ENCODE data around the gene CSTB.
A peak's percentile ranks its signal among the peaks of the same experiment; 100 is the strongest.

The CSTB gene

DNA sequence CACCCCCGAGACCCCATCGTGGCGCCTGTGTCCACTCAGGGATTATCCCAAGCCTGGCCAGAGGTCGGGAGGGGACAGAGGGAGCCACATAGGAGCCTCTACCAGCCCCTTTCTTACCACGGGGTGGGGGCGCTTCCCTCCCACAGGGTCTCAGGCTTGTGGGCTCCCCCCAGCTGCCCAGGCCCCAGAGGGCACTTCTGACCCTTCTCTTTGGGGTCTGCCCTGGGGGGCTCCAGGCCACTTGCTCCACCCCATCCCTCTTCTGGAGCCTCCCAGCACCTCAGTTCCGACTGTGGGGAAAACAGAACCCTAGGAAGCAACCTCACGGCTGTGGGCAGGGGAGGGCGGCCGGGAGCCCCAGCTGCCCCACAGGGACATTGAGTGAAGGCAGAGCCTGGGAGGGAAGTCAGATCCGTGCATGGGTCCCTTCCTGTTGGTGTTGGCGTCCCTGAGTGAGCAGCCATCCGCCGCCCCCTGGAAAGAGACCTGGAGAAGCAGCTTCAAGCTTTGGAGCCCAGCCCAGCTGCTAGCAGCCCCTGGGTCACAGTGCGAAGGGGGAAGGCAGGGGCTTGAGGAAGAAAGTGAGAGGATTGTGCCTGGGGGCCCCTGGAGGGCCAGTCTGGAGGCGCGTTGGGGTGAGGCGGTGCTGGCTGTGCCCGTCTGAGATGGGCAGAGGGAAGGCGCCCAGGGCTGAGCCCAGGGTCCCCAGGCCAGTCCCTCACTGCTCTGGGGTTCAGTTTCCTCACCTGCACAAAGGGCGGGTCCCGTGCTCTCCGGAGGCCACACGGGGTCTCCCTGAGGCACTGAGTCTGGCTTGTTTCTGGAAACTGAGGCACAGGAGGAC, 35.4 kb upstream of the CSTB start:
- H3K9me3 ChIP-seq (ENCODE audit: insufficient read depth, low read depth, low read length) = peaks cover 2% of the 10 kb centered on the region
- no CpG with 5 or more reads among the region's 24 CpGs for WGBS (ENCODE audit: extremely low coverage, insufficient coverage, insufficient read length)

DNA sequence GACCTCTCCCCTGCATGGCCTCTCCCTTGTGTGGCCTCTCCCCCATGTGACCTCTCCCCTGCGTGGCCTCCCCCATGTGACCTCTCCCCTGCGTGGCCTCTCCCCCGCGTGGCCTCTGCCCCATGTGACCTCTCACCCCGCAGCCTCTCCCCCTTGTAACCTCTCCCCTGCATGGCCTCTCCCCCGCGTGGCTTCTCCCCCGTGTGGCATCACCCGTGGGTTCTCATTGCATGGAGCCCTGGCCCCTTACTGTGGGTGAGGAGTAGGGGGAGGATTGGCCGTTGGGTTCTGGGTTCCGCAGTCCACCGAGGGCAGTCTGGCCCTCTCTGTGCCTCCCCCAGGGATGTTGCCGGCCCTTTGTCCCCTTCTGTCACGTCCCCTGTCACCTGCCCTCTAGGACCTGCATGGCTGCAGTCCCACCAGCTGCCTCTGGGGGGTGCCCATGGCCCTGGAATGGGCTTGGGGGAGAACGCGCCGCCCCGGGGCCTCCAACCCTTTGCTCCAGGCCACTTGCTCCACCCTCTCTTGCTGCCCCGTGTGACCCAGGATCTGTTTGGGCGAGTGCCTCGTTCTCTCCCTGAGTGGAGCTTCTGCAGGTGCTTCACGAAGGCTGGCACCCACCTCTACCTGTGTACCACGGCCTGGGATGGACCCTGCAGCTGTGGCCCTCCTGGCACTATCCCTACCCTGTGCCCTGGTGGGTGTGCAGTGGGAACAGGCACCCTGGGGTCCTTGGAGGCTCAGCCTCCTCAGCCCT, 34.6 kb upstream of the CSTB start:
- Histone ChIP-seq H3K9me3 (ENCODE audit: insufficient read depth, low read depth, low read length) (no peaks in the 10 kb centered on the region), H3K14ac (ENCODE audit: low read length) (no peak overlapping the region), H2BK12ac (ENCODE audit: low read length) (no peak overlapping the region), H3K79me2 (ENCODE audit: control insufficient read depth, insufficient read depth, low read length, poor library complexity) (no peaks in the 10 kb centered on the region), H3K79me1 (ENCODE audit: low read length) (no peaks in the 10 kb centered on the region), H3K4me2 (ENCODE audit: low read length) (no peak overlapping the region), H3K4me3 (ENCODE audit: low read depth, low read length) (no peak overlapping the region), H3K36me3 (ENCODE audit: control insufficient read depth in 1 of 2, insufficient read depth in 2 of 2, low read length in 2 of 2) (peaks cover 4 to 10% of the 10 kb centered on the region in 2 experiments), H3K9ac (ENCODE audit: low read length) (no peak overlapping the region), H2BK120ac (ENCODE audit: insufficient read depth, low read length, poor library complexity) (no peak overlapping the region), H3K18ac (ENCODE audit: low read length) (no peak overlapping the region), H4K8ac (ENCODE audit: low read depth, low read length) (no peak overlapping the region), H3K27me3 (ENCODE audit: insufficient read depth, low read length) (no peaks in the 10 kb centered on the region), H3K27ac (ENCODE audit: low read depth, low read length) (no peak overlapping the region), H4K91ac (ENCODE audit: low read depth, low read length) (no peak overlapping the region), H3K4me1 (ENCODE audit: control insufficient read depth in 1 of 2, insufficient read depth in 2 of 2, low read length in 2 of 2) (peaks cover 0 to 3% of the 10 kb centered on the region in 2 experiments), H2AFZ (ENCODE audit: insufficient read depth, low read length, poor library complexity) (no peak overlapping the region), H2AK5ac (ENCODE audit: low read length) (no peak overlapping the region), H2BK5ac (ENCODE audit: low read depth, low read length, poor library complexity) (no peak overlapping the region), H3K4ac (ENCODE audit: low read depth, low read length) (no peak overlapping the region), H4K12ac (ENCODE audit: low read depth, low read length) (no peak overlapping the region), H3K23ac (ENCODE audit: low read length) (no peak overlapping the region)
- WGBS (ENCODE audit: extremely low coverage, insufficient coverage, insufficient read length) = no CpG with 5 or more reads among the region's 23 CpGs
- DNase-seq = peak; percentile 62 to 83

More for the DNA sequence above, 35.4 kb upstream of the CSTB start:
- H3K4me3 ChIP-seq (ENCODE audit: low read depth, low read length) = no peak overlapping the region
- H3K79me1 ChIP-seq (ENCODE audit: low read length) = no peaks in the 10 kb centered on the region
- no peak overlapping the region for H4K12ac ChIP-seq (ENCODE audit: low read depth, low read length)
- peaks cover 0 to 3% of the 10 kb centered on the region in 2 experiments for H3K4me1 ChIP-seq (ENCODE audit: control insufficient read depth in 1 of 2, insufficient read depth in 2 of 2, low read length in 2 of 2)
- peaks cover 0 to 3% of the 10 kb centered on the region in 2 experiments for H3K36me3 ChIP-seq (ENCODE audit: control insufficient read depth in 1 of 2, insufficient read depth in 2 of 2, low read length in 2 of 2)
- DNase-seq = no peak
- no peak overlapping the region for H4K91ac ChIP-seq (ENCODE audit: low read depth, low read length)
- H2BK5ac ChIP-seq (ENCODE audit: low read depth, low read length, poor library complexity) = no peak overlapping the region
- H3K23ac ChIP-seq (ENCODE audit: low read length) = no peak overlapping the region
- H2BK120ac ChIP-seq (ENCODE audit: insufficient read depth, low read length, poor library complexity) = no peak overlapping the region
- no peak overlapping the region for H3K14ac ChIP-seq (ENCODE audit: low read length)
- H3K9ac ChIP-seq (ENCODE audit: low read length) = no peak overlapping the region
- no peak overlapping the region for H3K27ac ChIP-seq (ENCODE audit: low read depth, low read length)
- H2AK5ac ChIP-seq (ENCODE audit: low read length) = no peak overlapping the region
- H3K4ac ChIP-seq (ENCODE audit: low read depth, low read length) = no peak overlapping the region
- no peak overlapping the region for H2BK12ac ChIP-seq (ENCODE audit: low read length)
- H3K4me2 ChIP-seq (ENCODE audit: low read length) = no peak overlapping the region
- no peak overlapping the region for H2AFZ ChIP-seq (ENCODE audit: insufficient read depth, low read length, poor library complexity)
- H3K79me2 ChIP-seq (ENCODE audit: control insufficient read depth, insufficient read depth, low read length, poor library complexity) = no peaks in the 10 kb centered on the region
- H4K8ac ChIP-seq (ENCODE audit: low read depth, low read length) = no peak overlapping the region
- no peaks in the 10 kb centered on the region for H3K27me3 ChIP-seq (ENCODE audit: insufficient read depth, low read length)
- no peak overlapping the region for H3K18ac ChIP-seq (ENCODE audit: low read length)

DNA sequence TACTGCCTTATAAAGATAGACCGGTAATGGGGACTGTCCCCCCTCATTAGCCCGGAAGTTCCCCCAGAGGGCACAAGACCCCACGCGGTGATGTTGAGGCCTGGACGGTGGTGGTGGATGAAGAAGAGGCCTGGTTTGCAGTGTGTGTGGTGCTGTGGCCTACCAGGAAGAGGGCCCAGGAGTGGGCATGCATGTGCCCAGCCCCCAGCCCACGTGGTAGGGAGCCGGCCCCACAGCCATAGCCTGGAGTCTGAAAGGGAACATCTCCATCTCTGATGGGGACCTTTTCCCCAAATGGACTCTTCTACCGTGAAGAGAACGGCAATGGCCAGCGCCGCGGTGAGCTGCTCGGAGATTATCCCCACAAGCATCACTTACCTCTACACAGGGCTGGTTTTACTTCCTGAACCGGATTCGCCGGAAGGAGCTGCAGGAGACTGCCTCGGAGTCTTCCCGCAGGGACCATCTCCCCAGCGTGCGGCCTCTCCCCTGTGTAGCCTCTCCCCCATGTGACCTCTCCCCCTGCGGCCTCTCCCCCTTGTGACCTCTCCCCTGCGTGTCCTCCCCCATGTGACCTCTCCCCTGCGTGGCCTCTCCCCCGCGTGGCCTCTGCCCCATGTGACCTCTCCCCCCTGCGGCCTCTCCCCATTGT, 33.9 kb upstream of the CSTB start:
- H3K4me2 ChIP-seq (ENCODE audit: low read length) = no peak overlapping the region
- no peak overlapping the region for H3K14ac ChIP-seq (ENCODE audit: low read length)
- no peak overlapping the region for H3K4me3 ChIP-seq (ENCODE audit: low read depth, low read length)
- no peak overlapping the region for H2BK12ac ChIP-seq (ENCODE audit: low read length)
- no peaks in the 10 kb centered on the region for H3K79me1 ChIP-seq (ENCODE audit: low read length)
- no peak overlapping the region for H4K8ac ChIP-seq (ENCODE audit: low read depth, low read length)
- no peak overlapping the region for H2AK5ac ChIP-seq (ENCODE audit: low read length)
- H3K36me3 ChIP-seq (ENCODE audit: control insufficient read depth in 1 of 2, insufficient read depth in 2 of 2, low read length in 2 of 2) = peaks cover 4 to 10% of the 10 kb centered on the region in 2 experiments
- H3K18ac ChIP-seq (ENCODE audit: low read length) = no peak overlapping the region
- H2BK5ac ChIP-seq (ENCODE audit: low read depth, low read length, poor library complexity) = no peak overlapping the region
- no peak overlapping the region for H3K4ac ChIP-seq (ENCODE audit: low read depth, low read length)
- no peaks in the 10 kb centered on the region for H3K9me3 ChIP-seq (ENCODE audit: insufficient read depth, low read depth, low read length)
- H3K4me1 ChIP-seq (ENCODE audit: control insufficient read depth in 1 of 2, insufficient read depth in 2 of 2, low read length in 2 of 2) = peaks cover 0 to 3% of the 10 kb centered on the region in 2 experiments
- no peak overlapping the region for H3K9ac ChIP-seq (ENCODE audit: low read length)
- no CpG with 5 or more reads among the region's 26 CpGs for WGBS (ENCODE audit: extremely low coverage, insufficient coverage, insufficient read length)
- H4K12ac ChIP-seq (ENCODE audit: low read depth, low read length) = no peak overlapping the region
- DNase-seq = no peak
- no peaks in the 10 kb centered on the region for H3K79me2 ChIP-seq (ENCODE audit: control insufficient read depth, insufficient read depth, low read length, poor library complexity)
- no peak overlapping the region for H2AFZ ChIP-seq (ENCODE audit: insufficient read depth, low read length, poor library complexity)
- no peaks in the 10 kb centered on the region for H3K27me3 ChIP-seq (ENCODE audit: insufficient read depth, low read length)
- no peak overlapping the region for H2BK120ac ChIP-seq (ENCODE audit: insufficient read depth, low read length, poor library complexity)
- H3K27ac ChIP-seq (ENCODE audit: low read depth, low read length) = no peak overlapping the region
- H3K23ac ChIP-seq (ENCODE audit: low read length) = no peak overlapping the region
- no peak overlapping the region for H4K91ac ChIP-seq (ENCODE audit: low read depth, low read length)

DNA sequence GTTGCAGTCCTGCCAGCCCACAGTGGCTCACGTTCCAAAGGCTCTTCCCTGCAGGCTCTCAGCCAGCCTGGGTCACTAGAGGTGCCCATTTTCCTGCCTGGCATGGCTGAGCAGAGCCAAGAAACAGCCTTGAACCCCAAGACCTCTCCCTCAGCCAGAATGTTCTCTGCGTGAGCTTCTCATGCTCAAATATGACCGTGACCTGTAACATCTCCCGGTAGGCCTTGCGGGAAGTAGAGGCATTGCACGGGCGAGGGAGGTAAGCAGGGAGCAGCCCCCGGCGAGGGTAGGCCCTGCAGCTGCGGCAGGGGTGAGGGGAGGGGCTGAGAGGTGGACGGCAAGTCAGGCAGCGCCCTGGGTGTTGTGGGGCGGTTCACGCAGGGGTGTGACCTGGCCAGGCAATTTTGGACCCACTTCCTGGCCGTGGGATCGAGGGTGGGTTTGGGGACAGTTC, 33.3 kb upstream of the CSTB start:
- H2BK12ac ChIP-seq (ENCODE audit: low read length) = no peak overlapping the region
- H3K36me3 ChIP-seq (ENCODE audit: control insufficient read depth in 1 of 2, insufficient read depth in 2 of 2, low read length in 2 of 2) = peaks cover 8 to 14% of the 10 kb centered on the region in 2 experiments
- no peak overlapping the region for H4K8ac ChIP-seq (ENCODE audit: low read depth, low read length)

More for the DNA sequence above, 33.3 kb upstream of the CSTB start:
- H3K4me1 ChIP-seq (ENCODE audit: control insufficient read depth in 1 of 2, insufficient read depth in 2 of 2, low read length in 2 of 2) = peaks cover 0 to 3% of the 10 kb centered on the region in 2 experiments
- H3K27ac ChIP-seq (ENCODE audit: low read depth, low read length) = no peak overlapping the region
- no CpG with 5 or more reads among the region's 16 CpGs for WGBS (ENCODE audit: extremely low coverage, insufficient coverage, insufficient read length)
- no peaks in the 10 kb centered on the region for H3K79me2 ChIP-seq (ENCODE audit: control insufficient read depth, insufficient read depth, low read length, poor library complexity)
- H3K4me2 ChIP-seq (ENCODE audit: low read length) = no peak overlapping the region
- no peak for DNase-seq
- H2BK5ac ChIP-seq (ENCODE audit: low read depth, low read length, poor library complexity) = no peak overlapping the region
- H2AFZ ChIP-seq (ENCODE audit: insufficient read depth, low read length, poor library complexity) = no peak overlapping the region
- no peak overlapping the region for H2BK120ac ChIP-seq (ENCODE audit: insufficient read depth, low read length, poor library complexity)
- H3K14ac ChIP-seq (ENCODE audit: low read length) = no peak overlapping the region
- no peak overlapping the region for H3K4ac ChIP-seq (ENCODE audit: low read depth, low read length)
- no peak overlapping the region for H3K9ac ChIP-seq (ENCODE audit: low read length)
- no peak overlapping the region for H2AK5ac ChIP-seq (ENCODE audit: low read length)
- H3K9me3 ChIP-seq (ENCODE audit: insufficient read depth, low read depth, low read length) = no peaks in the 10 kb centered on the region
- H3K4me3 ChIP-seq (ENCODE audit: low read depth, low read length) = no peak overlapping the region
- H4K12ac ChIP-seq (ENCODE audit: low read depth, low read length) = no peak overlapping the region
- no peak overlapping the region for H4K91ac ChIP-seq (ENCODE audit: low read depth, low read length)
- H3K18ac ChIP-seq (ENCODE audit: low read length) = no peak overlapping the region
- no peaks in the 10 kb centered on the region for H3K27me3 ChIP-seq (ENCODE audit: insufficient read depth, low read length)
- H3K79me1 ChIP-seq (ENCODE audit: low read length) = no peaks in the 10 kb centered on the region
- H3K23ac ChIP-seq (ENCODE audit: low read length) = no peak overlapping the region

All from trophoblast cell (in vitro differentiated cells and primary cell).